Prostate gland (tissue), 2 donors: ENCODE measurements around the gene C12orf54. TPM values are rescaled to one million over a fixed set of nuclear protein-coding genes. Genes with fewer than 3 reads are reported as not detected.

Source experiments
- DNase-seq: peaks from one replicate; pipeline ENCODE4 v3.0.0-alpha.2; 2019; ENCODE audit warnings: low spot score
- H3K27ac ChIP-seq, 2 donors: fragments of 200-600 bp; sonication (generic); 2 replicates each; pipeline ENCODE4 v1.5.1; 2017 to 2019
- H3K27me3 ChIP-seq: fragments of 200-600 bp; sonication (generic); replicated peaks from 2 replicates; pipeline ENCODE4 v1.5.1; 2019; ENCODE audit not compliant: insufficient read depth
- H3K36me3 ChIP-seq, 2 donors: fragments of 200-600 bp; sonication (generic); 1 replicate in 1 of 2; 2 replicates in 1 of 2; pipeline versions ENCODE4 v1.5.1 to v1.8.1; 2017 to 2019
- H3K4me1 ChIP-seq: fragments of 200-600 bp; sonication (generic); replicated peaks from 2 replicates; pipeline ENCODE4 v1.5.1; 2019
- H3K4me3 ChIP-seq, 2 donors: fragments of 200-600 bp; sonication (generic); 2 replicates each; pipeline ENCODE4 v1.5.1; 2017 to 2019
- H3K9me3 ChIP-seq: fragments of 200-600 bp; sonication (generic); 2 replicates; pipeline ENCODE4 v1.5.1; 2017
- CTCF ChIP-seq, 4 experiments: fragments of 200-600 bp in 2 of 4; fragments of 450-650 bp in 2 of 4; sonication (generic) in 2 of 4; IDR thresholded peaks; 1 replicate in 3 of 4; 2 replicates in 1 of 4; pipeline ENCODE4 v1.5.1; 2016 to 2019; ENCODE audit warnings: antibody characterized with exemption in 4 of 4, mild to moderate bottlenecking in 2 of 4, moderate library complexity in 2 of 4
- POLR2A ChIP-seq: fragments of 450-650 bp; IDR thresholded peaks from one replicate; pipeline ENCODE4 v1.6.1; 2016; ENCODE audit warnings: antibody characterized with exemption, mild to moderate bottlenecking
- POLR2AphosphoS5 ChIP-seq: sonication (generic); formaldehyde crosslinking; IDR thresholded peaks from one replicate; pipeline ENCODE4 v1.6.1; 2017; ENCODE audit warnings: antibody characterized with exemption
- WGBS: methylation state at CpG from one replicate; pipeline ENCODE4 v1.1.5; 2018; 5-methylcytosine and 5-hydroxymethylcytosine counted together
- intact Hi-C: fragments of 100-400 bp; cut with DNase I; formaldehyde crosslinking; loops from one replicate; pipeline ENCODE4 v1.14.2; 2022
- total RNA-seq, 2 donors: library from RNA; depleted of rRNA; stranded (reverse); fragments of >200 nt; gene quantifications; one replicate each; pipeline ENCODE4 v1.1.0, GENCODE V29; 2016

Gene C12orf54
- total RNA-seq, 2 donors from 2014 or later = 6.0 TPM; not detected in 1

- H3K27me3 ChIP-seq = no peaks in the 10 kb centered on the region
- intact Hi-C loops = no loop called here
- TF ChIP-seq POLR2AphosphoS5 (no peak), POLR2A (no peak), CTCF (IDR thresholded peaks at IDR 0.05) (no peak)
- no peaks in the 10 kb centered on the region for H3K36me3 ChIP-seq
- no peaks in the 10 kb centered on the region for H3K9me3 ChIP-seq
- no peak for DNase-seq
- no peaks in the 10 kb centered on the region for H3K4me1 ChIP-seq
- H3K27ac ChIP-seq = no peak within 1 kb of the TSS
- no peak within 1 kb of the TSS for H3K4me3 ChIP-seq
- WGBS = 86% methylated on average over 5 of the region's 5 CpGs
These were observed 43.0 kb downstream of the C12orf54 start, which contains the start of gene OR8S1 for GRCh38 chr12:48525332-48525731. OR8S1 (plus strand) TSS chr12:48525632; CDS start chr12:48525632, 0 bp downstream.

- H3K4me1 ChIP-seq = no peaks in the 10 kb centered on the region
- 90% methylated on average over 44 of the region's 44 CpGs for WGBS
These were observed 45.8 kb downstream of the C12orf54 start for GRCh38 chr12:48527891-48528670.

GRCh38 chr12:48532601-48533000 is 50.3 kb downstream of the C12orf54 start:
- DNase-seq = no peak
- intact Hi-C loops = no loop called here
- H3K4me3 ChIP-seq = no peak overlapping the region
- H3K36me3 ChIP-seq = no peaks in the 10 kb centered on the region
- no peaks in the 10 kb centered on the region for H3K4me1 ChIP-seq
- H3K27ac ChIP-seq = no peak overlapping the region
- no peaks in the 10 kb centered on the region for H3K9me3 ChIP-seq
- no peaks in the 10 kb centered on the region for H3K27me3 ChIP-seq
- TF ChIP-seq CTCF (IDR thresholded peaks at IDR 0.05) (no peak), POLR2A (no peak), POLR2AphosphoS5 (no peak)

More at GRCh38 chr12:48527891-48528670, 45.8 kb downstream of the C12orf54 start:
- H3K9me3 ChIP-seq = no peaks in the 10 kb centered on the region
- no peak overlapping the region for H3K4me3 ChIP-seq
- intact Hi-C loops = no loop called here
- H3K27ac ChIP-seq = no peak overlapping the region
- TF ChIP-seq POLR2AphosphoS5 (no peak), CTCF (IDR thresholded peaks at IDR 0.05) (no peak), POLR2A (no peak)
- DNase-seq = no peak
- no peaks in the 10 kb centered on the region for H3K27me3 ChIP-seq
- no peaks in the 10 kb centered on the region for H3K36me3 ChIP-seq

- no peaks in the 10 kb centered on the region for H3K27me3 ChIP-seq
- no peak overlapping the region for H3K4me3 ChIP-seq
- H3K9me3 ChIP-seq = no peaks in the 10 kb centered on the region
- DNase-seq = no peak
- no peaks in the 10 kb centered on the region for H3K4me1 ChIP-seq
- TF ChIP-seq CTCF (IDR thresholded peaks at IDR 0.05) = no peak
- TF ChIP-seq POLR2A = no peak
- no peak for TF ChIP-seq POLR2AphosphoS5
- H3K36me3 ChIP-seq = no peaks in the 10 kb centered on the region
- 97% methylated on average over 1 of the region's 1 CpG for WGBS
- intact Hi-C loops = no loop called here
- no peak overlapping the region for H3K27ac ChIP-seq
These were observed 54.3 kb downstream of the C12orf54 start for GRCh38 chr12:48536602-48537001.
